NCI-H2196 treated with DMSO at 0.1 percent for 48 hours (cell line): ENCODE results near the gene WASF2.
"Not testable (repeated sequence)": the region's sequence is repeated elsewhere in the genome, so short reads cannot be mapped to it uniquely, and the experiment has no call there.

Source experiments
- DNase-seq: peaks from one replicate; lab custom pipeline; 2025; ENCODE audit not compliant: unreplicated experiment; lab: John Stamatoyannopoulos, UW

WASF2 gene

DNA sequence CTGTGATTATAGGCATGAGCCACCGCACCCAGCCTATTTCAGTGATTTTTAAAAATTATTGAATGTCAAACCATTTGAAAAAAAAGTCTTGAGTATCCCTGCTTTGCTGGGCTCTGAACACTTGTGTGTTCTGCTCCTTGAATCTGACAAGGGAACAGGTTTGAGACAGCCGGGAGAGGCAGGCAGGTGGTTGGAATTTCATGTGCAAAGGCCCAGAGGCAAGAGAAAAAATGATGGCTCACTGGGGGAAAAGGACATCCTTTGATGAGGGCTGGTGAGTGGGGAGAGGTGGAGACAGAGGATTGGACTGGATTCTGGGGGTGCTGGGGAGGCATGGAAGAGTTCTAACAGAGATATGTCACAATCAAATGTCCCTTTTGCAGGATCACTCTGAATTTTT is 13.1 kb upstream of the WASF2 start:
- no peak for DNase-seq

DNA sequence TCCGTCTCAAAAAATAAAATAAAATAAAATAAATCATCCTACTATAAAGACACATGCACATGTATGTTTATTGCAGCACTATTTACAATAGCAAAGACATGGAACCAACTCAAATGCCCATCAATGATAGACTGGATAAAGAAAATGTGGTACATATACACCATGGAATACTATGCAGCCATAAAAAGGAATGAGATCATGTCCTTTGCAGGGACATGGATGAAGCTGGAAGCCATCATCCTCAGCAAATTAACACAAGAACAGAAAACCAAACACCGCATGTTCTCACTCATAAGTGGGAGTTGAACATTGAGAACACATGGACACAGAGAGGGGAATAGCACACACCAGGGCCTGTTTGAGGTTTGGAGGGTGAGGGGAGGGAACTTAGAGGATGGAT is 11.2 kb upstream of the WASF2 start:
- DNase-seq = not testable (repeated sequence)

DNA sequence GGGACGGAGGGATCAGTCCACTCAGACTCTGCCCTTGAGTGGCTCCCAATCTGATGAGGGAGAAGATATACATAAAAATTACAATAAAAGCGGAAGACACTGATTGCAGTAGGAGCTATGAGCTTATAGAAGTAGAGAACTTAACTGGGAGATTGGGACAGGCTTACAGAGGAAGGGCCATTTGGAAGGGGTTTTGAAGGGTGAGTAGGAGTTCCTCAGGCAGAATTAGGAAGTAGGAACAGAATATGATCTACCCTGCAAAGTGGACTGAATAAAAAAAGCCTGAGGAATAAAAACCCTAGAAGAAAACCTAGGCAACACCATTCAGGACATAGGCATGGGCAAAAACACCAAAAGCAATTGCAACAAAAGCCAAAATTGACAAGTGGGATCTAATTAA is 9.2 kb upstream of the WASF2 start:
- DNase-seq = no peak

DNA sequence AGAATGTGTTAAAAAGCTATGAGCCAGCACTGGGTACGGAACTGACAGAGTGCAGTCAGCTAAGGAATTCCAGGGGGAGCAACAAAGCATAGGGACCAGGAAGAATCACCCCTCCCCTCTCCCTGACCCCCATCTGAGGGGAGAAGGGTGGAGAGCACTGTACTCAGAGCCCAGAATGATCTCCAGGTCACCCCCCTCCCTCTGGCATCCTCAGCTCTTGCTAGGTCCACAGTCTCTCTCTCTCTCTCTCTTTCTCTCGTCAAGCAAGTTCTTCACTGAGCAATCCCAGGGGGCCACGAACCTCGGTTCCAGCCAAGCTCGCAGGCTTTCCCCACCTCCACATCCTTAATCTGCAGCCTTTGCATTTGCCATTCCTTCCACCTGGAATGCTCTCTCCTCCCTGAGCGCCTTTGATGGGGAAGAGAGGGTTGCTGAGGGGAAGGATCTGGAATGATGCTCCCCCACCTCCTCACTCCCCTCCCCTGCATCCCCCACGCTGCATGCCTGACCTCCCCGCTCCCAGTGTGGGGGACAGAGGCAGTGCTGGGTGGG is 6.7 kb upstream of the WASF2 start:
- DNase-seq = no peak

GRCh38 chr1:27492796-27493195 is 2.8 kb upstream of the WASF2 start:
- DNase-seq = no peak

GRCh38 chr1:27491748-27492700 is 2.1 kb upstream of the WASF2 start:
- no peak for DNase-seq

DNA sequence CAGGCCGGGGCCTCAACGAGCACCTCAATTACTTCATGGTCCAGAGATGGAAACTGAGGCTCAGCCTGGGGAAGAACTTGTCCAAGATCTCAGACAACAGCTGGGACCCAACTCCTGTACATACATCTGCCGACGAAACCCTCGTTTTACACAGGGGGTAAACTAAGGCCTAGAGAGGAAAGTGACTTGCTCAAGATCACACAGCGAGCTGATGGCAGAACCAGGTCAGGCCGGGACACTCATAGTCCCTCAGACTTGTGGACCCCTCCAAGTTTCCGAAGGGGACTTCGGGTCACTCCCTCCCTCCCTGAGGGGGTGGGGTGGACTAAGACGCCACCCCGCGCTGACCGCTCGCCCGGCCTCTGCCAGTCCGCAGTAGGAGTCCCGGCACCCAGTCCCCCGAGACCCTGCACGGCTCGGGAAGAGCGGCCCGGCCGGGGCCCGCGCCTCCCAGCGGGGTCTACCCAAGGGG is 430 bp downstream of the WASF2 start:
- DNase-seq = no peak

DNA sequence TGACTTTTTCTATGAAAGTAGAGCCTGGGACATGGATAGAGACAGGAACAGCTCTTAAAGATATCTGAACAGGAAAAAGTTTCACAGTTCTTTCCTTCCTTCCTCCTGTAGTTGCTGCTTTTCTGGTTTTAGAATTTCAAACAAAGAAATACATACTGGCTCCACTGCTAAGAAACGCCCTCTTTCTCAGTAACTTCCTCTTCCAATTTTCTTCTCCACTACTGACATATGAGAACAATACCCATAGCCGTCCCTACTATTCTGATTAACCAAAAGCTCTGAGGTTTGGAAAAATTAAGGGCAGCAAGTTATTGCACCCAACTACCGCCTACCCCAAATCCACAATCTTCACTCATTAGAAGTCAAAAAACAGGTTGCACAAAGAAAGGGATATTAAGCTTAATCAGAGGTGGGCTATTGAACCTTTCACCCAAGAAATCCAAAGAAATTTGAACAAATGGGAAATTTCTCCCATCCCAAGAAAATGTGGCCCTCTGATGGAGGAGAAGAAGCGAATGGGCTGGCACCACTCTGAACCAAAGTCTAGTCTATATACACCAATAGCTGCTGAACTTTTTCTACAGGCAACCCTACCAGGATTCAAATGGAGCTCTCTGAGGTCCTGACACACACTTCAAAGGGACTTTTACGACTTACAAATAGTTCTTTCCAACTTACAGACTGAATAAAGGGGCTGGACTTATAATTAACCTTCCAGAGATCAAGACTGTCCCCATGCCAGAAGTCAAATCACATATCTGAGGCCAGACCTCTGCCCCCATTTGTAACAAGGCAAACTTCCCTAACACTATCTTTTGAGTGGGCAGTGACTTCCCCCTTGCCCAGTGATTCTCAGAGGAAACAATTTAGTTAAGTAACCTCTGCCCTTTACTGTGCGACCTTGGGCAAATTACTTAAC is 1.7 kb downstream of the WASF2 start:
- no peak for DNase-seq

DNA sequence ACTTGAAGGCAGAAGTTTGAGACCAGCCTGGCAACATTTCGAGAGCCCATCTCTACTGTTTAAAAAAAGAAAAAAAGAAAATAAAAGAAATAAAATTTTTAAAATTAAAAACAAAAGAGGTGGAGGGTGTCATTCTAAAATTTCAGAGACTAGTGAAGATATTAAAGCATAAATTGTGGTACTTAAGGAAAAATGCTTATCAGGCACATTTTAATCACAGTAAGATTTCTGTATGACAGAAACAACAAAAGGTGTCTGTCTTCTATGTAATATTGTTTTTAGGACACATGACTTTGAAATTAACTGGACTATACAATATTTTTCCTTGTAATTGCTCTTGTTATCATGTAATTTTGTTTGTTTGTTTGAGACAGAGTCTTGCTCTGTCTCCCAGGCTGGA is 4.6 kb downstream of the WASF2 start:
- DNase-seq = no peak

DNA sequence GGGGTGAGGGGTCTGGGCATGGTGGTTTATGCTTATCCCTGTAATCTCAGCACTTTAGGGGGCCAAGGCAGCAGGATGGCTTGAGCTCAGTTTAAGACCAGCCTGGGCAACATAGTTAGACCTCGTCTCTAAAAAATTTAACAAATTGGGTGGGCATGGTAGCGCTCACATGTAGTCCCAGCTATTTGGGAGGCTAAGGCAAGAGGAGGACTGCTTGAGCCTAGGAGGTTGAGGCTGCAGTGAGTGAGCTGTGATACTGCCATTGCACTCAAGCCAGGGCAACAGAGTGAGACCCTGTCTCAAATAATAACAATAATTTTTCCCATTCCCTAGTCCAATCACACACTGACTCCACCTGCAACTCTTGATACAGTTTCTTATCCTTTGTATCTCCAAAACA is 6.3 kb downstream of the WASF2 start:
- no peak for DNase-seq

DNA sequence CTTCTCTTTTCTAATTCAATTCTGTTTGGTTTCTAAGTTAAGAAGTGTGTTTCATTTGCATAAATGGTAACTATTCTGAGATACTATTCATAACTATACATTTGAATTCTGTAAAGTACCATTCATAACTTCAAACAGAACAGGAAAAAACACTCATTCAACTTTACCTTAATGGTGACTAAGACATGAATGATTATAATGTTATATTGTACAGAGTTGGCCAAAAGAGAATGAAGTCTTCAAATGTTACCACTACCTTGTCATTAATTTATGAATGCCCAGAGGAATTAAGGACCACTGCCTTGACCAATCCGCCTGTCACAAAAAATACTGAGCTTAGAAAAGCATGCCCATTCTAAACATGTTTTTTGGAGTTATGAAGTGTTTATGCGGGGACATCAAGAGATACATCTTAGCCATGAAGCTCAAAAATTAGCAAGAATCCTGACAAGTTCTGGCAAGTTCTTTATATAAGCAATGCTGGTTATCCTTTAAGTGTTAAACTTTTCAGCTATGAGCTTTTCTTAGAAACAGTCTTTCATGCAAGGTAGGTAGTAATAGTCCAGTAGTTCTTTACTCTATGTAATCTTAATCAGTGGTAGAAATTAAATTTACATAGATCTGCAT is 7.9 kb downstream of the WASF2 start:
- no peak for DNase-seq

- DNase-seq = no peak
These were observed 11.9 kb downstream of the WASF2 start for GRCh38 chr1:27478098-27478497.

DNA sequence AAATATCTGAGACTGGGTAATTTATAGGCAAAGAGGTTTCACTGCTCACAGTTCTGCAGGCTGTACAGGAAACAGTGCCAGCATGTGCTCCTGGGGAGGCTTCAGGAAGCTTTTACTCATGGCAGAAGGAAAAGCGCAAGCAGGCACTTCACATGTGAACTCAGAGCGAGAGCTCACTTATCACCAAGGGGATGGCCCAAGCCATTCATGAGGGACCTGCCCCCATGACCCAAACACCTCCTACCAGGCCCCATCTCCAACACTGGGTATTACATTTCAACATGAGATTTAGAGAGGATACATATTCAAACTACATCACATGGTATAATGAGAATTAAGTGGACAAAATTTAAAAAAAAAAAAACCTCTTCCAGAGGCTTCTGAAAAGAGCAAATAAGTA is 13.7 kb downstream of the WASF2 start:
- DNase-seq = no peak

DNA sequence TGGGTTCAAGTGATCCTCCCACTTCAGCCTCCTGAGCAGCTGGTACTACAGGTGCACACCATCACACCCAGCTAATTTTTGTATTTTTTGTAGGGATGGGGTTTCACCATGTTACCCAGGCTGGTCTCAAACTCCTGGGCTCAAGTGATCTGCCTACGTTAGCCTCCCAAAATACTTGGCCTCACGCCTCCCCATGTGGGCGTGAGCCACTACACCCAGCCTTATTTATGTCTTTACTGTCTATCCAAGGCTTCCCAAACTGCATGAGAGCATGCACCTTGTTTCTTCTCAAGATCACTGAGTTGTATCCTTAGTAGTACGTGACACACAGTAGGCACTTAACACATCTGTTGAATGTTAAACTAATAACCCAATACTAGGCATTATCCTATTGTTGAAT is 14.2 kb downstream of the WASF2 start:
- no peak for DNase-seq

DNA sequence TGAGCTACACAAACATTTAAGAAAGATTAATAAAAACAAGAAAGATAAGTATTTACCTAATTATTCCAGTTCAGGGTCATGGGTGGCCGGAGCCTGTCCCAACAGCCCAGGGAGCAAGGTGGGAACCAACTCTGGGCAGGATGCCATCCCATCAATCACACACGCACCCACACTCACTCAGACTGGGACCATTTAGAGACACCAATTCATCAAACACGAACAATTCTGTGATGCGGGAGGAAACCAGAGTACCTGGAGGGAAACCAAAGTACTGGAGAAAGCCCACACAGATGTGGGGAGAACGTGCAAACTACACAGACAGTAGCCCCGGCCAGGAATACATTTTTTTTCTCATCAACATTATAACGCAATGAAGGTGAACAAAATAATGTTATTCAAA is 16.2 kb downstream of the WASF2 start:
- no peak for DNase-seq

DNA sequence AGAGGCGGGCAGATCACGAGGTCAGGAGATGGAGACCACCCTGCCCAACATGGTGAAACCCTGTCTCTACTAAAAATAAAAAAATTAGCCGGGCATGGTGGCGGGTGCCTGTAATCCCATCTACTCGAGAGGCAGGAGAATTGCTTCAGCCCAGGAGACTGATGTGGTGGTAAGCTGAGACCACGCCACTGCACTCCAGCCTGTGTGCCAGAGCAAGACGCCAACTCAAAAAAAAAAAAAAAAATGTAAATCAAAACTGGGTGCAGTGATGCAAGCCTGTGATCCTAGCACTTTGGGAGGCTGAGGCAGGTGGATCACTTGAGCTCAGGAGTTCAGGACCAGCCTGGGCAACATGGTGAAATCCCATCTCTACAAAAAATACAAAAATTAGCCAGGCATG is 17.9 kb downstream of the WASF2 start:
- not testable (repeated sequence) for DNase-seq

DNA sequence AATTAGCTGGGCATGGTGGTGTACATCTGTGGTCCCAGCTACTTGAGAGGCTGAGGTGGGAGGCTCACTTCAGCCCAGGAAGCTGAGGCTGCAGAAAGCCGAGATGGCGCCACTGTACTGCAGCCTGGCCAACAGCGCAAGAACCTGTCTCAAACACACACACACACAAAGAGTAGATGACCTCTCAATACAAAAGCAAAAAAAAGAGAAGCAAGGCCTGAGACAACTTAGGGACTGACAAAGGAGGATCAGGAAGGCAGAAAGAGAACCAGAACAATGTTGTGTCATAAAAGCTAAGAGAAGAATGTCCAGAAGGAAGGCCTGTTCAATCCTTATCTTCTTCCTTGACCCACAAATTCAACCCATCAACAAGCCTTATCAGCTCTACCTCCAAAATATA is 18.5 kb downstream of the WASF2 start:
- DNase-seq = no peak

DNA sequence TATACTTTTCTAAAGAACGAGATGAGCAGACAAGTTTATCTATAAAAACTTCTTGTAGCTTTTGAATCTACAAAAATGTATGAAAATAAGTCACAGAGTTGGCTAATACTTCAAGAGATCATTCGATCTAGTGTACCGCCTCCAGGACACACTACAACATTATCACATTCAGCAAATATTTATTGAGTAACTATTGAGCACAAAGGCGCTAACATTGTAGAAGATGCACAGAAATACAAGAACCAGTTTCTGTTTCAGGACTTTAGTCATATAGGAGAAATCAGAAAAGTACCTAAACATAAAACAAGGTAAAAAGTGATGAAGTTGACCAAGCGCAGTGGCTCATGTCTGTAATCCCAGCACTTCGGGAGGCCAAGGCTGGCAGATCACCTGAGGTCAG is 20.6 kb downstream of the WASF2 start:
- no peak for DNase-seq

- not testable (repeated sequence) for DNase-seq
These were observed 21.6 kb downstream of the WASF2 start for GRCh38 chr1:27468378-27468777.

DNA sequence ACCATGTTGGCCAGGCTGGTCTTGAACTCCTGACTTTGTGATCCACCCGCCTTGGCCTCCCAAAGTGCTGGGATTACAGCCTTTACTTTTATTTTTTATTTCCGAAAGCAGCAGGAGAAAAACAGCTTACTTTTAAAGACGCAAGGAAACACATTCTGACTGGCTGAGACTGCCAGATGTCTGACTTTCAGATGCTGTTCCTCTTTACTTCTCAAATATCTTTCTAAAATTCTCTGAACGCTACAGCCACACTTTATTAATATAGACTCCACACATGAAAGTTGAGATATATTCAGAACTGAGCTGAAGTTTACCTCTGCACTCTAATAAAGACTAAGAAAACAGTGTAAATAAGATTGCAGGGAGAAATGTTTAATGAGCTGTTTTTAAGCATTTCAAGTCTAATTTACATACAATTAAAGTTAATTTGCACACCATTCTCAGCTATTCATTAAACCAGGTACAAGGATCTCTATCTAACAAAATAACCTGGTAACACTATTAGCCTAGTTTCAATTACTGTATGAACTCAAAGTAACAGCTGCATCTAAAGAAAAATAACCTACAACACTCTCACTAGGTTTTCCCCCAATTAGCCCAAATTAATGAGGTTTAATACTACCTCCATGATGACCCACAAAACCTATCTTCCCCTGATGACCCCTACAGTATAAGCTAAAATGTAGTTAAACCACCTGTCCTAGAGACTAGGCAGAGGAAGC is 24.9 kb downstream of the WASF2 start:
- no peak for DNase-seq
